GM12878 (cell line): Measurements from ENCODE around the gene PIGU. TPM values are rescaled to one million over a fixed set of nuclear protein-coding genes. Genes with fewer than 3 reads are reported as not detected.

Experiments used
- ATAC-seq: fragments of 200-7000 bp; cut with Tn5 transposase; 3 replicates; pipeline ENCODE4 v1.9.1; 2020; ENCODE audit warnings: mild to moderate bottlenecking, moderate library complexity
- BruUV-seq: library from RNA; stranded (reverse); fragments of 400-500 nt; replicated peaks from 2 replicates; lab custom pipeline; 2021; lab: Mats Ljungman, UMichigan
- CTCF ChIA-PET: fragments of 300-600 bp; sonication (Branson Sonifier 250); formaldehyde crosslinking; extraction: SDS; loops from one replicate; lab custom pipeline; 2021; ENCODE audit warnings: inconsistent platforms; lab: Yijun Ruan, JAX
- POLR2A ChIA-PET: fragments of 350-600 bp; formaldehyde crosslinking; extraction: SDS; loops from one replicate; lab custom pipeline; 2021; ENCODE audit warnings: inconsistent platforms; lab: Charles Lee
- RAD21 ChIA-PET: fragments of 300-600 bp; sonication (Branson Sonifier 250); formaldehyde crosslinking; loops from one replicate; lab custom pipeline; 2023; ENCODE audit warnings: antibody characterized with exemption; ENCODE audit not compliant: unreplicated experiment; lab: Charles Lee
- SMC1A ChIA-PET: fragments of 300-600 bp; sonication (Branson Sonifier 250); formaldehyde crosslinking; loops from one replicate; lab custom pipeline; 2023; ENCODE audit not compliant: unreplicated experiment, uncharacterized antibody; lab: Charles Lee
- DNase-seq: peaks from one replicate; pipeline ENCODE4 v3.0.0-alpha.2; 2011; ENCODE audit warnings: low read depth, low spot score
- FAIRE-seq: peaks from 3 replicates; lab custom pipeline; 2011; peaks lifted over from hg19 to GRCh38; lab: Jason Lieb, UNC
- H2AFZ ChIP-seq: 2 replicates; pipeline ENCODE4 v1.6.0; 2011; ENCODE audit warnings: low read depth, low read length, control low read depth; ENCODE audit not compliant: control insufficient read depth
- H3K27ac ChIP-seq: 2 replicates; pipeline ENCODE4 v1.5.1; 2011; ENCODE audit warnings: control low read depth; ENCODE audit not compliant: control insufficient read depth, insufficient read depth
- H3K27me3 ChIP-seq, 2 experiments: replicated peaks in 1 of 2; 2 replicates each; pipeline versions ENCODE4 v1.6.0 to v1.6.1; 2011; ENCODE audit warnings: low read length in 1 of 2; ENCODE audit not compliant: control insufficient read depth in 2 of 2, insufficient read depth in 2 of 2
- H3K36me3 ChIP-seq, 2 experiments: 2 replicates each; pipeline ENCODE4 v1.5.1; 2011; ENCODE audit warnings: low read length in 1 of 2; ENCODE audit not compliant: control insufficient read depth in 2 of 2, insufficient read depth in 2 of 2
- H3K4me1 ChIP-seq: 2 replicates; pipeline ENCODE4 v1.6.1; 2011; ENCODE audit warnings: mild to moderate bottlenecking, low read length, moderate library complexity, mixed read lengths; ENCODE audit not compliant: control insufficient read depth, insufficient read depth
- H3K4me2 ChIP-seq: 2 replicates; pipeline ENCODE4 v1.6.0; 2011; ENCODE audit warnings: control low read depth; ENCODE audit not compliant: control insufficient read depth, insufficient read depth
- H3K4me3 ChIP-seq: fragments of 200-600 bp; sonication (generic); 2 replicates; pipeline ENCODE4 v1.5.1; 2016
- H3K79me2 ChIP-seq: 2 replicates; pipeline ENCODE4 v1.6.0; 2011; ENCODE audit warnings: low read length; ENCODE audit not compliant: control insufficient read depth, insufficient read depth
- H3K9ac ChIP-seq: 2 replicates; pipeline ENCODE4 v1.8.0; 2011; ENCODE audit warnings: low read length, control low read depth, mixed read lengths; ENCODE audit not compliant: control insufficient read depth, insufficient read depth
- H3K9me3 ChIP-seq: replicated peaks from 3 replicates; pipeline ENCODE4 v1.5.1; 2011; ENCODE audit warnings: mild to moderate bottlenecking, low read length; ENCODE audit not compliant: control insufficient read depth, insufficient read depth
- H4K20me1 ChIP-seq: 2 replicates; pipeline ENCODE4 v1.6.0; 2011; ENCODE audit not compliant: control insufficient read depth, insufficient read depth
- HCFC1 ChIP-seq: fragments of 150-350 bp; IDR thresholded peaks from 2 replicates; pipeline ENCODE4 v1.6.1; 2014; ENCODE audit warnings: low read length
- MYB ChIP-seq: fragments of 150-350 bp; IDR thresholded peaks from 2 replicates; pipeline ENCODE4 v1.6.1; 2014; ENCODE audit warnings: mild to moderate bottlenecking, low read depth, low read length, borderline replicate concordance
- NFIC ChIP-seq: IDR thresholded peaks from 2 replicates; pipeline ENCODE4 v1.6.1; 2012; ENCODE audit warnings: low read depth, mild to moderate bottlenecking, inconsistent platforms, low read length, moderate library complexity
- NRF1 ChIP-seq: conservative IDR thresholded peaks from 2 replicates; pipeline ENCODE4 v1.6.1; 2011; ENCODE audit warnings: mild to moderate bottlenecking, low read depth, low read length, improper control_type of control experiment
- POLR2AphosphoS2 ChIP-seq: IDR thresholded peaks from 2 replicates; pipeline ENCODE4 v1.6.1; 2011; ENCODE audit warnings: low read depth, mild to moderate bottlenecking, low read length, improper control_type of control experiment, moderate library complexity
- SIN3A ChIP-seq: IDR thresholded peaks from 2 replicates; pipeline ENCODE4 v1.6.1; 2012; ENCODE audit warnings: low read depth, low read length, improper control_type of control experiment
- SUZ12 ChIP-seq: fragments of 200-600 bp; sonication (generic); IDR thresholded peaks from one replicate; pipeline ENCODE4 v1.6.1; 2018; ENCODE audit warnings: antibody characterized with exemption, mild to moderate bottlenecking; ENCODE audit not compliant: unreplicated experiment
- WRNIP1 ChIP-seq: IDR thresholded peaks from 2 replicates; pipeline ENCODE4 v1.6.1; 2011; ENCODE audit warnings: low read depth, low read length, improper control_type of control experiment, borderline replicate concordance
- ZNF207 ChIP-seq: fragments of 450-650 bp; IDR thresholded peaks from 2 replicates; pipeline ENCODE4 v1.6.1; 2014; ENCODE audit warnings: antibody characterized with exemption, mild to moderate bottlenecking, borderline replicate concordance
- WGBS: methylation state at CpG from one replicate; pipeline ENCODE4 v1.1.6; 2016; ENCODE audit warnings: low lambda C conversion rate; ENCODE audit not compliant: insufficient replicate concordance, insufficient coverage; ENCODE audit errors: missing lambda C conversion rate; 5-methylcytosine and 5-hydroxymethylcytosine counted together
- in situ Hi-C: fragments of 300-500 bp; cut with MboI; formaldehyde crosslinking; loops from 9 replicates; pipeline ENCODE4 v1.14.3; 2018; ENCODE audit warnings: mixed read lengths
- intact Hi-C: fragments of 100-400 bp; cut with micrococcal nuclease; formaldehyde crosslinking; loops from one replicate; pipeline ENCODE4 v1.14.2; 2022; ENCODE audit not compliant: unreplicated experiment
- polyA plus RNA-seq, 11 experiments: library from polyadenylated mRNA; depleted of rRNA in 4 of 11; unstranded in 6 of 11; stranded (reverse) in 5 of 11; fragments of >200 nt; fragmentation: Nextera tagmentation in 4 of 11; fragmentation: Illumina TruSeq in 1 of 11; extraction: Ambion mirVana in 4 of 11; extraction: Trizol in 1 of 11; gene quantifications; 1 replicate in 1 of 11; 2 replicates in 10 of 11; pipeline versions ENCODE4 v1.2.1 to v1.2.3, GENCODE V29; 2011 to 2016; ENCODE audit warnings: inconsistent platforms in 2 of 11, missing spikeins in 2 of 11, low read depth in 1 of 11
- total RNA-seq, 4 experiments: library from RNA; depleted of rRNA in 3 of 4; stranded (reverse); fragments of >200 nt in 3 of 4; fragmentation: Illumina TruSeq in 1 of 4; extraction: Trizol in 1 of 4; gene quantifications; 2 replicates each; pipeline versions ENCODE4 v1.2.1 to v1.2.3, GENCODE V29; 2013 to 2021
- TF ChIP-seq, protein P1 (sequence below): fragments of 450-650 bp; IDR thresholded peaks from 2 replicates; pipeline ENCODE4 v1.6.1; 2016; ENCODE audit warnings: mild to moderate bottlenecking, moderate library complexity, borderline replicate concordance
- TF ChIP-seq, protein P2 (sequence below): fragments of 450-650 bp; IDR thresholded peaks from 2 replicates; pipeline ENCODE4 v1.6.1; 2017; ENCODE audit warnings: mild to moderate bottlenecking, moderate library complexity
- TF ChIP-seq, protein P3 (sequence below): fragments of 450-650 bp; IDR thresholded peaks from 2 replicates; pipeline ENCODE4 v1.6.1; 2017; ENCODE audit warnings: mild to moderate bottlenecking

PIGU gene
- total and polyA plus RNA-seq, 10 of the 15 experiments (the other 5 are each of a cell fraction or from before 2014, with no cell fraction given), result 4.1 to 88.2 (median 25.0) TPM

DNA sequence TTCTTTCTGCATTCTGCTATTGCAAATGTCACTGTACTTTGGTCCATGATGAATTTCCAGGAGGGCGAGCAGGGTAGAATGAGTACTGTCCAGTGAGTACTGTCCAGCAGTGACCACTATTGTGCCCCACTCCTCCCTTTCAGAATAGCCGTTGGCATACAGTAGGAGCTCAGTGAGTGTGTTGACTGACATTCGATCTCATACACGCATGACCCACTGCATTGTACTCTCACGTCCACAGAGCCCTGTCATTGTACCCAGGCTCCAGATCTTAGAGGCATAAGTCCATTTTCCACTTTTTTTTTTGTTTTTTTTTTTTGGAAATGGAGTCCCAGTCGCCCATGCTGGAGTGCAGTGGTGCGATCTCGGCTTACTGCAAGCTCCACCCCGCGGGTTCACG lies 152.5 kb downstream of the PIGU start:
- in situ Hi-C loops, result no loop called here
- ChIA-PET RAD21 (interaction anchor here (3.7 kb wide), 1 partner anchor 211 kb away, joined by 26 read pairs; no protein-coding TSS in a partner anchor), SMC1A (interaction anchor here (1.0 to 1.6 kb wide), 2 partner anchors 87 to 244 kb away, joined by 4 read pairs; no protein-coding TSS in a partner anchor), POLR2A (interaction anchor here (0.6 kb wide), 1 partner anchor 517 kb away, joined by 3 read pairs; no protein-coding TSS in a partner anchor), CTCF (interaction anchor here (0.6 to 6.2 kb wide), 3 partner anchors 8 to 211 kb away, joined by 3 to 57 read pairs (median 4); partner anchors contain the start of gene DYNLRB1)
- peaks cover 27% of the 10 kb centered on the region for H3K79me2 ChIP-seq
- BruUV-seq, result no TSS peak
- peaks cover 15 to 20% of the 10 kb centered on the region in 2 experiments; a peak in 3 of 4 replicates for H3K36me3 ChIP-seq
- TF ChIP-seq SIN3A, result no peak
- TF ChIP-seq ZNF207, result no peak
- no peak for TF ChIP-seq NRF1
- no peak for TF ChIP-seq SUZ12
- no peak for TF ChIP-seq HCFC1
- no peak for TF ChIP-seq NFIC
- no peak for TF ChIP-seq MYB
- TF ChIP-seq, protein P1, sequence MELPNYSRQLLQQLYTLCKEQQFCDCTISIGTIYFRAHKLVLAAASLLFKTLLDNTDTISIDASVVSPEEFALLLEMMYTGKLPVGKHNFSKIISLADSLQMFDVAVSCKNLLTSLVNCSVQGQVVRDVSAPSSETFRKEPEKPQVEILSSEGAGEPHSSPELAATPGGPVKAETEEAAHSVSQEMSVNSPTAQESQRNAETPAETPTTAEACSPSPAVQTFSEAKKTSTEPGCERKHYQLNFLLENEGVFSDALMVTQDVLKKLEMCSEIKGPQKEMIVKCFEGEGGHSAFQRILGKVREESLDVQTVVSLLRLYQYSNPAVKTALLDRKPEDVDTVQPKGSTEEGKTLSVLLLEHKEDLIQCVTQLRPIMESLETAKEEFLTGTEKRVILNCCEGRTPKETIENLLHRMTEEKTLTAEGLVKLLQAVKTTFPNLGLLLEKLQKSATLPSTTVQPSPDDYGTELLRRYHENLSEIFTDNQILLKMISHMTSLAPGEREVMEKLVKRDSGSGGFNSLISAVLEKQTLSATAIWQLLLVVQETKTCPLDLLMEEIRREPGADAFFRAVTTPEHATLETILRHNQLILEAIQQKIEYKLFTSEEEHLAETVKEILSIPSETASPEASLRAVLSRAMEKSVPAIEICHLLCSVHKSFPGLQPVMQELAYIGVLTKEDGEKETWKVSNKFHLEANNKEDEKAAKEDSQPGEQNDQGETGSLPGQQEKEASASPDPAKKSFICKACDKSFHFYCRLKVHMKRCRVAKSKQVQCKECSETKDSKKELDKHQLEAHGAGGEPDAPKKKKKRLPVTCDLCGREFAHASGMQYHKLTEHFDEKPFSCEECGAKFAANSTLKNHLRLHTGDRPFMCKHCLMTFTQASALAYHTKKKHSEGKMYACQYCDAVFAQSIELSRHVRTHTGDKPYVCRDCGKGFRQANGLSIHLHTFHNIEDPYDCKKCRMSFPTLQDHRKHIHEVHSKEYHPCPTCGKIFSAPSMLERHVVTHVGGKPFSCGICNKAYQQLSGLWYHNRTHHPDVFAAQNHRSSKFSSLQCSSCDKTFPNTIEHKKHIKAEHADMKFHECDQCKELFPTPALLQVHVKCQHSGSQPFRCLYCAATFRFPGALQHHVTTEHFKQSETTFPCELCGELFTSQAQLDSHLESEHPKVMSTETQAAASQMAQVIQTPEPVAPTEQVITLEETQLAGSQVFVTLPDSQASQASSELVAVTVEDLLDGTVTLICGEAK, result no peak
- TF ChIP-seq, protein P2, sequence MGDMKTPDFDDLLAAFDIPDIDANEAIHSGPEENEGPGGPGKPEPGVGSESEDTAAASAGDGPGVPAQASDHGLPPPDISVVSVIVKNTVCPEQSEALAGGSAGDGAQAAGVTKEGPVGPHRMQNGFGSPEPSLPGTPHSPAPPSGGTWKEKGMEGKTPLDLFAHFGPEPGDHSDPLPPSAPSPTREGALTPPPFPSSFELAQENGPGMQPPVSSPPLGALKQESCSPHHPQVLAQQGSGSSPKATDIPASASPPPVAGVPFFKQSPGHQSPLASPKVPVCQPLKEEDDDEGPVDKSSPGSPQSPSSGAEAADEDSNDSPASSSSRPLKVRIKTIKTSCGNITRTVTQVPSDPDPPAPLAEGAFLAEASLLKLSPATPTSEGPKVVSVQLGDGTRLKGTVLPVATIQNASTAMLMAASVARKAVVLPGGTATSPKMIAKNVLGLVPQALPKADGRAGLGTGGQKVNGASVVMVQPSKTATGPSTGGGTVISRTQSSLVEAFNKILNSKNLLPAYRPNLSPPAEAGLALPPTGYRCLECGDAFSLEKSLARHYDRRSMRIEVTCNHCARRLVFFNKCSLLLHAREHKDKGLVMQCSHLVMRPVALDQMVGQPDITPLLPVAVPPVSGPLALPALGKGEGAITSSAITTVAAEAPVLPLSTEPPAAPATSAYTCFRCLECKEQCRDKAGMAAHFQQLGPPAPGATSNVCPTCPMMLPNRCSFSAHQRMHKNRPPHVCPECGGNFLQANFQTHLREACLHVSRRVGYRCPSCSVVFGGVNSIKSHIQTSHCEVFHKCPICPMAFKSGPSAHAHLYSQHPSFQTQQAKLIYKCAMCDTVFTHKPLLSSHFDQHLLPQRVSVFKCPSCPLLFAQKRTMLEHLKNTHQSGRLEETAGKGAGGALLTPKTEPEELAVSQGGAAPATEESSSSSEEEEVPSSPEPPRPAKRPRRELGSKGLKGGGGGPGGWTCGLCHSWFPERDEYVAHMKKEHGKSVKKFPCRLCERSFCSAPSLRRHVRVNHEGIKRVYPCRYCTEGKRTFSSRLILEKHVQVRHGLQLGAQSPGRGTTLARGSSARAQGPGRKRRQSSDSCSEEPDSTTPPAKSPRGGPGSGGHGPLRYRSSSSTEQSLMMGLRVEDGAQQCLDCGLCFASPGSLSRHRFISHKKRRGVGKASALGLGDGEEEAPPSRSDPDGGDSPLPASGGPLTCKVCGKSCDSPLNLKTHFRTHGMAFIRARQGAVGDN, result no peak
- TF ChIP-seq POLR2AphosphoS2, result no peak
- TF ChIP-seq, protein P3, sequence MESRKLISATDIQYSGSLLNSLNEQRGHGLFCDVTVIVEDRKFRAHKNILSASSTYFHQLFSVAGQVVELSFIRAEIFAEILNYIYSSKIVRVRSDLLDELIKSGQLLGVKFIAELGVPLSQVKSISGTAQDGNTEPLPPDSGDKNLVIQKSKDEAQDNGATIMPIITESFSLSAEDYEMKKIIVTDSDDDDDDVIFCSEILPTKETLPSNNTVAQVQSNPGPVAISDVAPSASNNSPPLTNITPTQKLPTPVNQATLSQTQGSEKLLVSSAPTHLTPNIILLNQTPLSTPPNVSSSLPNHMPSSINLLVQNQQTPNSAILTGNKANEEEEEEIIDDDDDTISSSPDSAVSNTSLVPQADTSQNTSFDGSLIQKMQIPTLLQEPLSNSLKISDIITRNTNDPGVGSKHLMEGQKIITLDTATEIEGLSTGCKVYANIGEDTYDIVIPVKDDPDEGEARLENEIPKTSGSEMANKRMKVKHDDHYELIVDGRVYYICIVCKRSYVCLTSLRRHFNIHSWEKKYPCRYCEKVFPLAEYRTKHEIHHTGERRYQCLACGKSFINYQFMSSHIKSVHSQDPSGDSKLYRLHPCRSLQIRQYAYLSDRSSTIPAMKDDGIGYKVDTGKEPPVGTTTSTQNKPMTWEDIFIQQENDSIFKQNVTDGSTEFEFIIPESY, result no peak
- no peak for TF ChIP-seq WRNIP1
- H3K9ac ChIP-seq, result no peak overlapping the region
- no peak for DNase-seq
- no peak for FAIRE-seq
- H3K27me3 ChIP-seq, result no peaks in the 10 kb centered on the region
- H3K9me3 ChIP-seq, result no peaks in the 10 kb centered on the region
- no peak for ATAC-seq
- H3K27ac ChIP-seq, result no peak overlapping the region
- H3K4me2 ChIP-seq, result no peak overlapping the region
- intact Hi-C loops, result loop anchor here (10.0 kb wide), 1 partner anchor 330 kb away; no protein-coding TSS in a partner anchor
- peaks cover 8% of the 10 kb centered on the region for H3K4me1 ChIP-seq
- no peak overlapping the region for H3K4me3 ChIP-seq
- H2AFZ ChIP-seq, result no peak overlapping the region
- 97% methylated on average over 8 of the region's 11 CpGs for WGBS
- peaks cover 4% of the 10 kb centered on the region; the same call in 1 of the 2 replicates for H4K20me1 ChIP-seq
